GM23338 (cell line): Measurements from ENCODE around the gene TNIP1. TPM values are rescaled to one million over a fixed set of nuclear protein-coding genes. Genes with fewer than 3 reads are reported as not detected.

ENCODE experiments used
- ATAC-seq: fragments of 200-7000 bp; cut with Tn5 transposase; 3 replicates; pipeline ENCODE4 v1.9.1; 2020
- DNase-seq: peaks from one replicate; pipeline ENCODE4 v3.0.0-alpha.2; 2015; ENCODE audit warnings: low spot score
- H2AFZ ChIP-seq: fragments of 200-600 bp; sonication (generic); 2 replicates; pipeline ENCODE4 v1.8.0; 2016; ENCODE audit warnings: antibody characterized with exemption, mild to moderate bottlenecking, moderate library complexity
- H3F3A ChIP-seq: fragments of 200-600 bp; sonication (generic); replicated peaks from 2 replicates; pipeline ENCODE4 v1.8.0; 2017; ENCODE audit warnings: antibody characterized with exemption, mixed run types, low read depth
- H3K27ac ChIP-seq: fragments of 200-600 bp; sonication (generic); 2 replicates; pipeline ENCODE4 v1.6.1; 2016; ENCODE audit warnings: low read depth
- H3K27me3 ChIP-seq: fragments of 200-600 bp; sonication (generic); 2 replicates; pipeline ENCODE4 v1.8.0; 2016; ENCODE audit warnings: mild to moderate bottlenecking, mixed run types, moderate library complexity; ENCODE audit not compliant: insufficient read depth
- H3K36me3 ChIP-seq: fragments of 200-600 bp; sonication (generic); 2 replicates; pipeline ENCODE4 v1.8.0; 2016; ENCODE audit warnings: mild to moderate bottlenecking; ENCODE audit not compliant: insufficient read depth
- H3K4me1 ChIP-seq: fragments of 200-600 bp; sonication (generic); 2 replicates; pipeline ENCODE4 v1.8.0; 2016; ENCODE audit warnings: mild to moderate bottlenecking, moderate library complexity; ENCODE audit not compliant: insufficient read depth
- H3K4me2 ChIP-seq: fragments of 200-600 bp; sonication (generic); 2 replicates; pipeline ENCODE4 v1.7.1; 2017; ENCODE audit warnings: mixed run types
- H3K4me3 ChIP-seq: fragments of 200-600 bp; sonication (generic); 2 replicates; pipeline ENCODE4 v1.6.1; 2016; ENCODE audit warnings: mixed run types
- H3K79me2 ChIP-seq: fragments of 200-600 bp; sonication (generic); replicated peaks from 2 replicates; pipeline ENCODE4 v1.8.0; 2017; ENCODE audit warnings: mild to moderate bottlenecking; ENCODE audit not compliant: insufficient read depth
- H3K9me2 ChIP-seq: fragments of 200-600 bp; sonication (generic); 2 replicates; pipeline ENCODE4 v1.8.0; 2017; ENCODE audit not compliant: insufficient read depth
- H4K20me1 ChIP-seq: fragments of 200-600 bp; sonication (generic); replicated peaks from 2 replicates; pipeline ENCODE4 v1.8.0; 2017; ENCODE audit warnings: mild to moderate bottlenecking; ENCODE audit not compliant: insufficient read depth
- H3K27ac Mint-ChIP-seq: 2 replicates; pipeline ENCODE4 v1.8.0; 2020; ENCODE audit warnings: inconsistent platforms, mild to moderate bottlenecking, moderate library complexity, mixed read lengths
- H3K27me3 Mint-ChIP-seq: 3 replicates; pipeline ENCODE4 v1.8.0; 2022; ENCODE audit warnings: low read depth, mild to moderate bottlenecking, moderate library complexity, mixed read lengths, inconsistent platforms; ENCODE audit not compliant: insufficient read depth, poor library complexity
- H3K36me3 Mint-ChIP-seq: 3 replicates; pipeline ENCODE4 v1.8.0; 2021; ENCODE audit warnings: low read depth, mild to moderate bottlenecking, inconsistent platforms, moderate library complexity, mixed read lengths
- H3K4me1 Mint-ChIP-seq: 3 replicates; pipeline ENCODE4 v1.8.0; 2020; ENCODE audit warnings: mild to moderate bottlenecking, inconsistent platforms, mixed read lengths
- H3K4me3 Mint-ChIP-seq: 3 replicates; pipeline ENCODE4 v1.8.0; 2021; ENCODE audit warnings: moderate library complexity, mild to moderate bottlenecking, inconsistent platforms, mixed read lengths
- H3K9me3 Mint-ChIP-seq: 3 replicates; pipeline ENCODE4 v1.8.0; 2020; ENCODE audit warnings: moderate library complexity, mild to moderate bottlenecking, inconsistent platforms, mixed read lengths
- CREB1 ChIP-seq: fragments of 250-450 bp; sonication (Bioruptor Pico); IDR thresholded peaks from 2 replicates; pipeline ENCODE4 v1.5.0; 2020; ENCODE audit warnings: low read depth, mild to moderate bottlenecking, moderate library complexity
- EZH2 ChIP-seq: fragments of 200-600 bp; sonication (generic); IDR thresholded peaks from one replicate; pipeline ENCODE4 v1.8.0; 2017; ENCODE audit warnings: antibody characterized with exemption, mild to moderate bottlenecking, low read depth; ENCODE audit not compliant: unreplicated experiment
- EZH2phosphoT487 ChIP-seq: fragments of 200-600 bp; sonication (generic); IDR thresholded peaks from one replicate; pipeline ENCODE4 v1.8.1; 2018; ENCODE audit warnings: antibody characterized with exemption; ENCODE audit not compliant: unreplicated experiment
- NANOG ChIP-seq: IDR thresholded peaks from 2 replicates; pipeline ENCODE4 v1.6.1; 2016; ENCODE audit warnings: antibody characterized with exemption, borderline replicate concordance
- POLR2AphosphoS5 ChIP-seq: IDR thresholded peaks from 2 replicates; pipeline ENCODE4 v1.6.1; 2016; ENCODE audit warnings: antibody characterized with exemption, low read depth
- STAT1 ChIP-seq: IDR thresholded peaks from one replicate; pipeline ENCODE4 v1.6.1; 2016; ENCODE audit warnings: antibody characterized with exemption; ENCODE audit not compliant: unreplicated experiment
- ZNF462 ChIP-seq: fragments of 250-450 bp; sonication (Bioruptor Pico); IDR thresholded peaks from 2 replicates; pipeline ENCODE4 v1.5.0; 2020; ENCODE audit warnings: mild to moderate bottlenecking, moderate library complexity
- polyA plus RNA-seq: library from polyadenylated mRNA; unstranded; fragments of >200 nt; fragmentation: Nextera tagmentation; extraction: Ambion mirVana; gene quantifications from 2 replicates; pipeline ENCODE4 v1.2.1, GENCODE V29; 2016
- total RNA-seq: library from RNA; depleted of rRNA; stranded (reverse); fragments of >200 nt; shearing (Covaris generic); gene quantifications from 2 replicates; pipeline ENCODE4 v1.2.3, GENCODE V29; 2014

TNIP1 gene
- total and polyA plus RNA-seq, 2 experiments from 2014 or later, result 10.3 to 29.6 TPM

- Histone ChIP-seq H2AFZ (no peak overlapping the region), H3K4me3 (no peak overlapping the region), H3F3A (no peaks in the 10 kb centered on the region), H3K36me3 (no peaks in the 10 kb centered on the region), H3K79me2 (no peaks in the 10 kb centered on the region), H4K20me1 (peaks cover 3% of the 10 kb centered on the region; the same call in 1 of the 2 replicates), H3K27me3 (peaks cover 12% of the 10 kb centered on the region; the same call in 1 of the 2 replicates), H3K9me2 (no peaks in the 10 kb centered on the region), H3K4me2 (no peak overlapping the region), H3K4me1 (peaks cover 4% of the 10 kb centered on the region; the same call in 1 of the 2 replicates), H3K27ac (no peak overlapping the region)
- ATAC-seq, result no peak
- TF ChIP-seq ZNF462 (CRISPR knock-in tag), result no peak
- TF ChIP-seq NANOG, result no peak
- no peak for TF ChIP-seq POLR2AphosphoS5
- no peak for TF ChIP-seq EZH2
- TF ChIP-seq STAT1, result no peak
- TF ChIP-seq CREB1 (CRISPR knock-in tag), result no peak
- no peak for TF ChIP-seq EZH2phosphoT487
- Mint-ChIP-seq H3K27ac (no peak overlapping the region), H3K4me3 (no peak overlapping the region), H3K9me3 (no peaks in the 10 kb centered on the region), H3K36me3 (peaks cover 7% of the 10 kb centered on the region; the same call in 2 of the 3 replicates), H3K27me3 (peaks cover 14% of the 10 kb centered on the region), H3K4me1 (no peaks in the 10 kb centered on the region; the same call in 1 of the 3 replicates)
- no peak for DNase-seq
These were observed 56.2 kb downstream of the TNIP1 start for GRCh38 chr5:151024440-151025249.
